Stimulated activated CD4-positive, alpha-beta T cell treated with anti-CD3 and anti-CD28 coated beads, Interleukin-1b, Interleukin-23, amount 100 ng/mL, for 24 hours (primary cell): ENCODE measurements around the gene TMEM181.
"Not testable (repeated sequence)": the region's sequence is repeated elsewhere in the genome, so short reads cannot be mapped to it uniquely, and the experiment has no call there.

Experiments
- DNase-seq, 4 experiments: peaks; one replicate each; pipeline ENCODE4 v3.0.0-alpha.2; 2020; ENCODE audit warnings: low read depth in 4 of 4, low spot score in 1 of 4

Gene TMEM181

GRCh38 chr6:158536891-158537798, 22.7 kb upstream of the TMEM181 start:
- DNase-seq: no peak

DNA sequence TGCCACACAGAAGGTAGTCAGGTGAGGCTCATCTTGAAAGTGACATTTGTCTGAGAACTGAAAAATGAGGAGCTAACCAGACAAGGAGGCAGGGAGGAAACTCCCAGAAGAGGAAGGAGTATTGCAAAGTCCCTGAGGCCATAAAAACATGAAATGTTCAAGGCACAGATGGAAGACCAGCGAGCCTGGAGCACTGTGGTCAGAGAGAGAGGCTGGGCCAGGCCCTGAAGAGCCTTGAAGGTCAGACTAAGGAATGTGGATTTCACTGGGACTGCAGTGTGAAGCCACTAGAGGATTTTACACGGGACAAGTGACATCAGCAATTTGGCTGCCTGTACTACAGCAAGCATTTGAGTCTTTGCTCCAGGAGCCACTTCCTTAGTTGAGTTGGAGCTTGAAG, 21.1 kb upstream of the TMEM181 start:
- no peak for DNase-seq

DNA sequence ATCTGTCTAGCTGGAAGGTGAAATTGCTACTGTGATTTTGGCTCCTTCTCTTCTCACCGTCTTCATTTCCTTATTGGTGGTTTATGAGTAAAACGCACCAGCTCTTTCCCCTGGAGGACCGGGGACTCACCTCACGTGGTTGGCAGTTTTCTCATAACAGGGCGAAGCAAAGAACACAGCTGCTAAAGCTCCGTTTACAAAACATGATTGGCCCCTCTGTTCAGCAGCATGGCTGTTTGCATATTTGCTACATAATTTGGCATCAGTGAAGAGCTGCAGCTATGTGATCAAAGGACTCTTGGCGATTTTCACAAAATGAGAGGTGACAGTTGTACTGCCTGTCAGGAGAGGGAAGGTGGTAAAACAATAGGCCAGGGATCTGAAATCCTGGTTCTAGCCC, 20.5 kb upstream of the TMEM181 start:
- DNase-seq: no peak

- no peak for DNase-seq
Observed at GRCh38 chr6:158539881-158540280, 20.0 kb upstream of the TMEM181 start.

DNA sequence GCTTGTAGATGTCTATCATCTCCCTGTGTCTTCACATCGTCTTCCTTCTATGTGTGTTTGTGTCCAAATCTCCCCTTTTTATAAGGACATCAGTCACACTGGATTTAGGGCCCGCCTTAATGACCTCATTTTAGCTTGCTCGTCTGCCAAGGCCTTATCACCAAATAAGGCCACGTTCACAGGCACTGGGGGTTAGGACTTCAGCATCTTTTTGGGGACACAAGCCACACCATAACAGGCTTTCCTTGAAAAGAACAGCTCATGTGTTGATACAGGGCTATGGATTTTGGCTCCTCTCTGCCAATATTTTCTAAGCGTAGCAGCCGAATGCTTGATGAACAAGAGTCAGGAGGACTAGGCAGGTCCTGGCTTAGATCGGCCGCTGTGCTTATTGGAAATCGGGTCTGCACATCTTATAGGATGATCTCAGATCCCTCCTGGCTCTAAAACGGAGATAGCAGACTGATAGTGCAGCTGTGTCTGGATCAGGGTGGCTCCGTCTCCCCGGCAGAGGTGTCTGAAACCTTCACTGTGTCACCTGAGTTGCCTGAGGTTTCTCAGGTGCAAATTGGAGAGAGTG, 16.2 kb upstream of the TMEM181 start:
- no peak for DNase-seq

GRCh38 chr6:158544428-158544827, 15.5 kb upstream of the TMEM181 start:
- DNase-seq: no peak

GRCh38 chr6:158545043-158545966, 14.6 kb upstream of the TMEM181 start:
- no peak for DNase-seq

GRCh38 chr6:158548418-158549161, 11.3 kb upstream of the TMEM181 start:
- DNase-seq: no peak

- no peak for DNase-seq
Observed at GRCh38 chr6:158552055-158552795, 7.7 kb upstream of the TMEM181 start.

DNA sequence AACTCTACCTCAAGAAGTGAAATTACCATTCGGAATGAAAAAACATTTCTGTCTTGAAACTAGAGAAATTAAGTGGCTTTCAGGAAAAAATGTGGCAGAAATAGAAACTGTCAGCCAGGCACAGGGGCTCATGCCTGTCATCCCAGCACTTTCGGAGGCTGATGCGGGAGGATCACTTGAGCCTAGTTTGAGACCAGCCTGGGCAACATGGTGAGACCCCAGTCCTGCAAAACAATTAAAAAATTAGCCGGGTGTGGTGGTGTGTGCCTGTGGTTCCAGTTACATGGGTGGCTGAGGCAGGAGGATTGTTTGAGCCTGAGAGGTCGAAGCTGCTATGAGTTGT, 7.1 kb upstream of the TMEM181 start:
- DNase-seq: no peak

GRCh38 chr6:158554611-158555361, 5.1 kb upstream of the TMEM181 start:
- no peak for DNase-seq

DNA sequence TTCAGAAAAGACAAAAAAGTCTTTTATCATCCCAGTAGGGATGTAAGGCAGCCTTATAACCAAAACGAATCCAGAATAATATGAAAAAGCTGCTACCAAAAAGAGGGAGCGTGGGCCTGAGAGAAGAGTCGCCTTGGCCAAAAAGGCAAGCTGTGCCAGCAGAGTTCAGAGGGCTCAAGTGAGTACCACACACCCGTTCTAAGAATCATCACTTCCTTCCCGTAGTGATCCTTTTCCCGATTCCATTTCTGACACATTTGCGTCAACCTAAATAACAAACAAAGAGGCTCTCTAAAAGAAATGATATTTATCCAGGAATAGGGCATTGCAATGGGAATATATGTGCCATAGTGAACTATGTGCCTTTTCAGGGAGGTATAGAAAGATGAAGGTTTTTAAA, 3.8 kb upstream of the TMEM181 start:
- DNase-seq: no peak

DNA sequence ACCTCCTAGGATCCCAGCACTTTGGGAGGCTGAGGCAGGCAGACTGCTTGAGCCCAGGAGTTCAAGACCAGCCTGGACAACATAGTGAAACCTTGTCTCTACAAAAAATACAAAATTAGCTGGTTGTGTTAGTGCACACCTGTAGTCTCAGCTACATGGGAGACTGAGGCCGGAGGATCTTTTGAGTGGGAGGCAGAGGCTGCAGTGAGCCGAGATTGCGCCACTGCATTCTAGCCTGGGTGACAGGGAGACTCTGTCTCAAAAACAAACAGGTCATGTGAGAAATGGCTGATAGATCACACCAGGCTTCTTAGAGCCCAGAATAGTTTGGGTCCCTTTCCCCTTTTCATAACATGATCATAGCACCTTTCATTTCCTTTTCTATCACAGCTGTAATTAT, 2.8 kb upstream of the TMEM181 start:
- not testable (repeated sequence) for DNase-seq

- DNase-seq: no peak
Observed at GRCh38 chr6:158557927-158558326, 2.0 kb upstream of the TMEM181 start.

DNA sequence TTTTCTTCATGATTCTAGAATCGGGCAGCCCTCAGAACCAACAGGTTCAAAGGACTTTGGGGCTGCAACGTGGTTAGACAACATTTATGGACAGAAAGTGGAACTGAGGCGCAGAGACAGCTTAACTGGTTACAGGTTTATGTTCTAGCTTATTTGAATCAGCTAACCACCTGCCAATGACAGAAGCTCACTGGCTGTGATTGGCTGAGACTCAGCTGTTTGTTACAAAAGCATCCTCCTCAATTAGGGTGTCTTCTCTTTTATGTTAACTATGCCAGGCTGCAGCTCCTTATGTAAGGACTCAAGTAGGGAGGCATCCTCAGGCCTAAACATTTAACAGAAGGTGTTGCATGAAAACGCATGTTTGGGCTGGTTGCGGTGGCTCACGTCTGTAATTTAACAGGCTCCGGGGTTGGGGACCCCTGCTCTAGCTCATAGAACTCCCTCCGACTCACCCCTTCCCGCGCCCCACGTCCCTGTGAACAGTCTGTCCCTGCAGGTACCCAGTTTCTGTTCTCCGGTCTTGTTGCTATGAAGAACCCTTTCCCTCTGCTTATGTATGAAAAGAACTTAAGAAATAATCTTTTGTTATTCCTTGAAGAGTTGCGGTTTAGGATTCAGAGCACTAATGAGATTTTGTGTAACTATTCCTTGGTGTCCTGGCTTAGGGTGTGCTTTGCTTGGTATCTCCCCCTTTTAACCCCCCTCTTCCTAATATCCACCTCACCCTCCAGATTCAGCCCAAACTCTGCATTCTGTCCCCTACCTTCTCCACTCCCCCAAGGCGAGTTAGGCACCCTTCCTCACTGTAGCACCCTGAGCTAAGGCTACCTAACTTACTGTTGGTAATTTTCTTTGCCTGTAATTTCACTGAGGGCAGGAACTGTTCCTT, 1.2 kb upstream of the TMEM181 start:
- DNase-seq: no peak

DNA sequence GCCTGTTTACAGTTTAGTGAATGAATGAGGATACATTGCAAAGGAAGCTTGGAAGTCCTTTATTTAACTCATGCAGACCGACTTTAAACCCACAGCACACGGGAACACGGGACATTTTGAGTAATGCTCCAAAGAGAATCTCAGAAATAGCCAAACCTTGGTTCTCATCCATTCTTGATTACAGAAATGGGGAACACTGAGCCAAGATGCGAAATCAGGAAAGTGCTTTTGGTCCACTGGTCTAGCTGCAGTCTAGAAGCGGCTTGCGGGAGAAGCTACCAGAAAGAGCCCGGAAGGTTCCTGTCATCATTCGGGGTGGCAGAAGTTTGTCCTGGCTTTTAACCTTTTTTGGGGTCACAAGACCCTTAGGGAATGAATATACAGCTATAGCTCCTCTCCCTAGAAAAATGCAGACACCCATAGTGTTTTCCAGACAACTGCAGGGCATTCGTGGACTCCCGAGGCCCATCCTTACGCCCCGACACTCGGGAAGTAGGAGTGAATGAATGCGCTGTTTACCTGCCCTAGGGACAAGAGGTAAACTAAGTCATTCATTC, 475 bp upstream of the TMEM181 start:
- no peak for DNase-seq

- DNase-seq: no peak
Observed at GRCh38 chr6:158560836-158561320, 987 bp downstream of the TMEM181 start.

DNA sequence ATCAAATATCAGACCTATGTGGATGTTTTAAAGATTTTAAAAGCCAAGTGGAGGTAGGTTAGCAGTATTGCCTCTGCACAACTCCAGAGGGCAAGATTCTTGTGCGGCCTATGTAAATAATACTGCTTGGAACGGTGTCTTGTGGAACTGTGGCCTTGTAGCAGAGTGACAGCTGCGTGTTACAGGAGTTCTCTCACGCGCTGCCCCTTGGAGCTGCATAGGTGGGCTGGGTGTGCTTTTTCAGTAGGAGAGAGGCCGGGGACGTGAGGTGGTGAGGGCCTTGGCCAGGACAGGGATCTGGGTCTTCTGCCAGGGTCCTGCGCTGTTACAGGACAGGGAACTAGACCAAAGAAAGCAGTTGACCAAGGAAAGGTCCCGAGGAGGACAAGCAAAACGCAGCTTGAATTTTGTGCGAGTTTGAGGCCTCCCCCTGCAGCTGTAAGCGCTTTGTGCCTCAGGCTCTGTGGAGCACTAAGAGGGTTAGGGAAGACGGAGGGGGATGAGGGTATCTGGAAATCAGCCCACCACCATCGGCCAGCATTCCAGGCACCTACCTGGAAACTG, 1.5 kb downstream of the TMEM181 start:
- DNase-seq: no peak
